VCaP (cell line): ENCODE measurements around the gene MAVS.

ENCODE experiments used
- H3K27ac ChIP-seq: fragments of 450-650 bp; 2 replicates; pipeline ENCODE4 v1.5.1; 2017
- TF ChIP-seq, protein P1 (sequence below): fragments of 450-650 bp; conservative IDR thresholded peaks from 2 replicates; pipeline ENCODE4 v1.5.1; 2017; ENCODE audit warnings: mild to moderate bottlenecking, moderate library complexity

The MAVS gene

DNA sequence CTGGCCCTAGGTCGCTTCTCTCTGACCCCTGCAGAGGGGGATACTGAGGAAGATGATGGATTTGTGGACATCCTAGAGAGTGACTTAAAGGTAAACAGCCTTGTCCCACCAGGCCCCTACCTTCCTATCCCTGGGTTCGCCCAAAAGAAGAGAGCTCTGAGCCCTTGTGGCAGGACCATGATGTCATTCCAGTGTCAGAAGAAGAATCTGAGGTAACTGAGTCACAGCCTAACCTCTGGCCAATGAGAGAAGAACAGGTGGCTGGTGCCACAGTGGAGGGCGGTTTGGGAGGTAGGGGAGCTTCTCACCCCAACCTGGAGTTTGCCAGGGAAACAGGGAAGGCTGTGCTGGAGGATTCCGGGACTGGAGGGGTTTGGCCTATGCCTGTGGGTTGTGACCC lies 45.3 kb upstream of the MAVS start:
- no peak overlapping the region for H3K27ac ChIP-seq
- TF ChIP-seq, protein P1, sequence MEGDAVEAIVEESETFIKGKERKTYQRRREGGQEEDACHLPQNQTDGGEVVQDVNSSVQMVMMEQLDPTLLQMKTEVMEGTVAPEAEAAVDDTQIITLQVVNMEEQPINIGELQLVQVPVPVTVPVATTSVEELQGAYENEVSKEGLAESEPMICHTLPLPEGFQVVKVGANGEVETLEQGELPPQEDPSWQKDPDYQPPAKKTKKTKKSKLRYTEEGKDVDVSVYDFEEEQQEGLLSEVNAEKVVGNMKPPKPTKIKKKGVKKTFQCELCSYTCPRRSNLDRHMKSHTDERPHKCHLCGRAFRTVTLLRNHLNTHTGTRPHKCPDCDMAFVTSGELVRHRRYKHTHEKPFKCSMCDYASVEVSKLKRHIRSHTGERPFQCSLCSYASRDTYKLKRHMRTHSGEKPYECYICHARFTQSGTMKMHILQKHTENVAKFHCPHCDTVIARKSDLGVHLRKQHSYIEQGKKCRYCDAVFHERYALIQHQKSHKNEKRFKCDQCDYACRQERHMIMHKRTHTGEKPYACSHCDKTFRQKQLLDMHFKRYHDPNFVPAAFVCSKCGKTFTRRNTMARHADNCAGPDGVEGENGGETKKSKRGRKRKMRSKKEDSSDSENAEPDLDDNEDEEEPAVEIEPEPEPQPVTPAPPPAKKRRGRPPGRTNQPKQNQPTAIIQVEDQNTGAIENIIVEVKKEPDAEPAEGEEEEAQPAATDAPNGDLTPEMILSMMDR: no peak

DNA sequence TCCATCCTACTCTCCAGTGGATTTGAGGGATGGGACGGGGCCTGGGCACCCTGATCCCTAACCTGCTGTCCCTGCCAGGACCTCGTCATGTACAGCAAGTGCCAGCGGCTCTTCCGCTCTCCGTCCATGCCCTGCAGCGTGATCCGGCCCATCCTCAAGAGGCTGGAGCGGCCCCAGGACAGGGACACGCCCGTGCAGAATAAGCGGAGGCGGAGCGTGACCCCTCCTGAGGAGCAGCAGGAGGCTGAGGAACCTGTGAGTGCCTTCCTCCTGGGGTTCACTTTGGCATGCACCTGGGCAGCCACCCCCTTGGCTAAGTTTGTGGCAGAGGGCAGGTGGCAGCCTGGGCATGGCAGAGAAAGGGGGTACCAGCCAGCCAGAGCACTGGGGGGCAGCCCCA lies 44.8 kb upstream of the MAVS start:
- no peak overlapping the region for H3K27ac ChIP-seq
- TF ChIP-seq, protein P1: no peak

DNA sequence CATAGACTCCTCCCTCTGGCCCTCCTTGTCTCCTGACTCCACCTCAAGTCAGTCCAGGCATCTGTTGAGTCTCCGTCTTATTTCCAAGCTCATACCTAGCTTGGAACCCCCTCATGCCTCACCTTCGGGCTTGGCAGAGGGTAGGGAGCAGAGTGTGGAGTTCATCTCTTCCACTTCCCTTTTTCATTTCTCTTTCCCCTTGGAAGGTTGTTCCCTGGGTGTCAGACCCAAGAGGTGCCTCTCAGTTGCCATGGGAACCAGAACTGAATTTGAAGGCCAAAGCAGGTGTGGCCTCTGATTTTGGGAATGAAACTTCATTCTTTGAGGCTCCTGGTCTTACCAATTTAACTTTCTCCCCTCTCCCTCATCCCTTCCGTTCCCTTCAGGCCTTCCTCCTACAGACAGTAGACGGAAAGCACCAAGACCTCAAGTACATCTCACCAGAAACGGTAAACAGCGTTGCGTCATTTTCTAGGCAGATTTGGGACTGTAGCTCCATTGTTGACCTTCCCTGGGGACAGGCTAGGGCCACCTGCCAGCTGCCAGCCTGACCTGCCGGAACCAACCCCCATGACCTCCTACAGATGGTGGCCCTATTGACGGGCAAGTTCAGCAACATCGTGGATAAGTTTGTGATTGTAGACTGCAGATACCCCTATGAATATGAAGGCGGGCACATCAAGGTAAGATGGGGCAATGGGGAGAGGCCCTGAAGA lies 44.0 kb upstream of the MAVS start:
- no peak overlapping the region for H3K27ac ChIP-seq
- TF ChIP-seq, protein P1: no peak

DNA sequence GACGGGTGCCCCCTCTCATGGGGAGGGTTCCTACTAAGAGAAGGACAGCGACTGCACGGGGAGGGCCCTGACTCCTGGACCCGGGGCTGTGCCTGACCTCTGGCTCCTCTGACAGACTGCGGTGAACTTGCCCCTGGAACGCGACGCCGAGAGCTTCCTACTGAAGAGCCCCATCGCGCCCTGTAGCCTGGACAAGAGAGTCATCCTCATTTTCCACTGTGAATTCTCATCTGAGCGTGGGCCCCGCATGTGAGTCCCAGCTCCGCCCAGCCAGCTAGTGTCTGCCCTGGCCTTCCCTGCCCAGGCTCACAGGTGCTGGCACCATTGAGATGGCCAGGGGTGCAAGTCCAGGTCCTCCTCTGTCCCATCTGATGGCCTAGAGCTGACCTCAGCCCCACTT lies 43.3 kb upstream of the MAVS start:
- TF ChIP-seq, protein P1: no peak
- no peak overlapping the region for H3K27ac ChIP-seq

DNA sequence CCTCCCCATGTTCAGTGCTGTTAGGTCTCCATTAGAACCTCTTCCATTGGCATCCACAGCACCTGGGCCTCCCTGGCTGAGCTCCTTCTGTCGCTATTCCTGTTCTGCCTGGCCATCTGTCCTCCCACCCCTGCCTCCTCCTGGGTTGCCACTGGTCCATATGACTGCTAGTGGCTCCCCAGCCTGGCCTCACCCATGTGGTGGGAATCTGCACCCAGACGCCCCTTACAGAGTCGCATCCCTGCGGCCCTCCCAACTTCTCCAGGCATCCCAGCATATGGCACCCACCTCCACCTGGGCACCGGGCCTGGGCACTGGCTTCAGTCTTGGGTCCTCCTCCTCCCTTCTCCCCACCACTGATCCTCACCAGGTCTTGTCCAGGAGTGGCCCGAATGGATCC lies 42.8 kb upstream of the MAVS start:
- H3K27ac ChIP-seq: no peak overlapping the region
- TF ChIP-seq, protein P1: no peak

DNA sequence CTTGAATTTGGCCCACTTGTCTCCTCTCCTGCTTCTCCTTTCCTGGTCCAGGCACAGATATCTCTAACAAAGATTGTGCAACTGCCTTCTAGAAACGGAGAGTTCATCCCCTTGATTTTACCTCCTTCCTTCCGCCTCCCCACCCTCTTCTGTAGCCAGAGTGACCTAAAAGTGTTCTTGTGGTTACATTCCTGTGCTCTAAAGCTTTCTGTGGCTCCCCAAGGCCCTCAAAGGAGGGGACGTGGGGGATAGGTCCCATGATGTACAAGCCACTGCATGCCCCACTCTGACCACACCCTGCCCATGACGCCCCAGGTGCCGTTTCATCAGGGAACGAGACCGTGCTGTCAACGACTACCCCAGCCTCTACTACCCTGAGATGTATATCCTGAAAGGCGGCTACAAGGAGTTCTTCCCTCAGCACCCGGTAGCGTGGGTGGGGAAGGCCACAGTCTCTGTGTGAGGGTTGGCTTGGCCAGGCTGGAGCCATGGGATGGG lies 42.3 kb upstream of the MAVS start:
- no peak overlapping the region for H3K27ac ChIP-seq
- TF ChIP-seq, protein P1: no peak

DNA sequence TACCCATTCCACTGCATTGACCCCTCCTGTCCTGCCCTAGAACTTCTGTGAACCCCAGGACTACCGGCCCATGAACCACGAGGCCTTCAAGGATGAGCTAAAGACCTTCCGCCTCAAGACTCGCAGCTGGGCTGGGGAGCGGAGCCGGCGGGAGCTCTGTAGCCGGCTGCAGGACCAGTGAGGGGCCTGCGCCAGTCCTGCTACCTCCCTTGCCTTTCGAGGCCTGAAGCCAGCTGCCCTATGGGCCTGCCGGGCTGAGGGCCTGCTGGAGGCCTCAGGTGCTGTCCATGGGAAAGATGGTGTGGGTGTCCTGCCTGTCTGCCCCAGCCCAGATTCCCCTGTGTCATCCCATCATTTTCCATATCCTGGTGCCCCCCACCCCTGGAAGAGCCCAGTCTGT lies 41.9 kb upstream of the MAVS start:
- TF ChIP-seq, protein P1: no peak
- H3K27ac ChIP-seq: peak overlapping the region; percentile 92
